CD14-positive monocyte (primary cell): ENCODE measurements around the gene FGFRL1. TPM values are rescaled to one million over a fixed set of nuclear protein-coding genes. Genes with fewer than 3 reads are reported as not detected.

ENCODE experiments used
- DNase-seq, 3 donors: peaks; one replicate each; pipeline ENCODE4 v3.0.0-alpha.2; 2011 to 2022
- H2AFZ ChIP-seq: 2 replicates; pipeline ENCODE4 v1.6.0; 2012; ENCODE audit warnings: mild to moderate bottlenecking, low read depth, low read length, inconsistent platforms; ENCODE audit not compliant: insufficient read depth, poor library complexity, severe bottlenecking
- H3K27ac ChIP-seq, 2 donors: 1 replicate in 1 of 2; 2 replicates in 1 of 2; pipeline ENCODE4 v1.5.1; 2012 to 2013; ENCODE audit warnings: low read length in 2 of 2, control low read depth in 1 of 2, inconsistent platforms in 1 of 2, low read depth in 1 of 2, mild to moderate bottlenecking in 1 of 2
- H3K27me3 ChIP-seq, 2 donors: one replicate each; pipeline versions ENCODE4 v1.6.0 to v1.6.1; 2011 to 2013; ENCODE audit warnings: low read length in 2 of 2; ENCODE audit not compliant: control insufficient read depth in 2 of 2, insufficient read depth in 2 of 2
- H3K36me3 ChIP-seq, 2 donors: replicated peaks in 1 of 2; 1 replicate in 1 of 2; 2 replicates in 1 of 2; pipeline versions ENCODE4 v1.5.1 to v1.6.1; 2012 to 2013; ENCODE audit warnings: low read length in 2 of 2, control low read depth in 1 of 2, inconsistent platforms in 1 of 2, mild to moderate bottlenecking in 1 of 2; ENCODE audit not compliant: insufficient read depth in 2 of 2, control insufficient read depth in 1 of 2
- H3K4me1 ChIP-seq, 2 donors: 1 replicate in 1 of 2; 2 replicates in 1 of 2; pipeline versions ENCODE4 v1.5.1 to v1.6.1; 2012 to 2013; ENCODE audit warnings: low read length in 2 of 2, control low read depth in 1 of 2, inconsistent platforms in 1 of 2, mild to moderate bottlenecking in 1 of 2, moderate library complexity in 1 of 2; ENCODE audit not compliant: insufficient read depth in 2 of 2, control insufficient read depth in 1 of 2
- H3K4me2 ChIP-seq: replicated peaks from 2 replicates; pipeline ENCODE3; 2012; ENCODE audit warnings: low read length, moderate library complexity, mild to moderate bottlenecking; ENCODE audit not compliant: poor library complexity, severe bottlenecking; ENCODE audit errors: extremely low read depth
- H3K4me3 ChIP-seq, 3 experiments: fragments of 200-600 bp in 1 of 3; sonication (generic) in 1 of 3; replicated peaks in 1 of 3; 1 replicate in 2 of 3; 2 replicates in 1 of 3; pipeline ENCODE4 v1.5.1; 2011 to 2013; ENCODE audit warnings: low read length in 3 of 3, mild to moderate bottlenecking in 3 of 3, control low read depth in 2 of 3, low read depth in 2 of 3, inconsistent platforms in 1 of 3, moderate library complexity in 1 of 3
- H3K79me2 ChIP-seq: 2 replicates; pipeline ENCODE4 v1.6.0; 2012; ENCODE audit warnings: mild to moderate bottlenecking, control low read depth, inconsistent platforms, low read length, moderate library complexity; ENCODE audit not compliant: insufficient read depth
- H3K9ac ChIP-seq: 2 replicates; pipeline ENCODE4 v1.6.0; 2017; ENCODE audit warnings: low read length, mild to moderate bottlenecking; ENCODE audit not compliant: insufficient read depth, poor library complexity, severe bottlenecking
- H3K9me3 ChIP-seq, 2 donors: replicated peaks in 1 of 2; 1 replicate in 1 of 2; 2 replicates in 1 of 2; pipeline versions ENCODE4 v1.5.1 to v1.6.1; 2012 to 2013; ENCODE audit warnings: low read length in 2 of 2, control low read depth in 1 of 2; ENCODE audit not compliant: control insufficient read depth in 1 of 2, insufficient read depth in 1 of 2
- H4K20me1 ChIP-seq: 2 replicates; pipeline ENCODE4 v1.6.0; 2012; ENCODE audit warnings: mild to moderate bottlenecking, low read length, control low read depth, moderate library complexity; ENCODE audit not compliant: insufficient read depth
- H3K27ac Mint-ChIP-seq, 7 donors: one replicate each; pipeline ENCODE4 v1.8.0; 2020; ENCODE audit warnings: mild to moderate bottlenecking in 7 of 7, mixed read lengths in 7 of 7, moderate library complexity in 6 of 7, inconsistent platforms in 2 of 7
- H3K27me3 Mint-ChIP-seq, 3 donors: one replicate each; pipeline ENCODE4 v1.8.0; 2021 to 2022; ENCODE audit warnings: low read depth in 3 of 3, mild to moderate bottlenecking in 3 of 3, mixed read lengths in 3 of 3, moderate library complexity in 3 of 3, inconsistent platforms in 1 of 3
- H3K36me3 Mint-ChIP-seq, 2 donors: one replicate each; pipeline ENCODE4 v1.8.0; 2020; ENCODE audit warnings: mixed read lengths in 2 of 2, inconsistent platforms in 1 of 2, mild to moderate bottlenecking in 1 of 2
- H3K4me1 Mint-ChIP-seq: one replicate; pipeline ENCODE4 v1.8.0; 2020; ENCODE audit warnings: mild to moderate bottlenecking, mixed read lengths
- H3K4me3 Mint-ChIP-seq, 2 donors: one replicate each; pipeline ENCODE4 v1.8.0; 2020; ENCODE audit warnings: mild to moderate bottlenecking in 2 of 2, mixed read lengths in 2 of 2, moderate library complexity in 1 of 2
- H3K9me3 Mint-ChIP-seq, 7 donors: one replicate each; pipeline ENCODE4 v1.8.0; 2020 to 2022; ENCODE audit warnings: mixed read lengths in 7 of 7, mild to moderate bottlenecking in 6 of 7, moderate library complexity in 6 of 7, inconsistent platforms in 2 of 7
- WGBS: methylation state at CpG from one replicate; pipeline ENCODE4 v1.1.5; 2013; ENCODE audit warnings: missing lambda C conversion rate; ENCODE audit not compliant: insufficient coverage; 5-methylcytosine and 5-hydroxymethylcytosine counted together
- intact Hi-C, 2 donors: fragments of 100-400 bp; cut with micrococcal nuclease; formaldehyde crosslinking; loops; one replicate each; pipeline versions ENCODE4 v1.15.0 to v1.15.1; 2023
- polyA plus RNA-seq, 3 donors: library from polyadenylated mRNA; depleted of rRNA in 1 of 3; unstranded in 2 of 3; stranded (reverse) in 1 of 3; fragments of 300-500 nt in 2 of 3; fragments of >200 nt in 1 of 3; fragmentation: Illumina TruSeq in 2 of 3; gene quantifications; 1 replicate in 2 of 3; 2 replicates in 1 of 3; pipeline ENCODE4 v1.2.3, GENCODE V29; 2012 to 2021
- TF ChIP-seq, protein P1 (sequence below): fragments of 200-600 bp; IDR thresholded peaks from one replicate; pipeline ENCODE4 v1.8.0; 2022; ENCODE audit warnings: antibody characterized with exemption, mild to moderate bottlenecking

FGFRL1 gene
- polyA plus RNA-seq, 3 donors: 0.17 to 77.7 (median 0.28) TPM

DNA sequence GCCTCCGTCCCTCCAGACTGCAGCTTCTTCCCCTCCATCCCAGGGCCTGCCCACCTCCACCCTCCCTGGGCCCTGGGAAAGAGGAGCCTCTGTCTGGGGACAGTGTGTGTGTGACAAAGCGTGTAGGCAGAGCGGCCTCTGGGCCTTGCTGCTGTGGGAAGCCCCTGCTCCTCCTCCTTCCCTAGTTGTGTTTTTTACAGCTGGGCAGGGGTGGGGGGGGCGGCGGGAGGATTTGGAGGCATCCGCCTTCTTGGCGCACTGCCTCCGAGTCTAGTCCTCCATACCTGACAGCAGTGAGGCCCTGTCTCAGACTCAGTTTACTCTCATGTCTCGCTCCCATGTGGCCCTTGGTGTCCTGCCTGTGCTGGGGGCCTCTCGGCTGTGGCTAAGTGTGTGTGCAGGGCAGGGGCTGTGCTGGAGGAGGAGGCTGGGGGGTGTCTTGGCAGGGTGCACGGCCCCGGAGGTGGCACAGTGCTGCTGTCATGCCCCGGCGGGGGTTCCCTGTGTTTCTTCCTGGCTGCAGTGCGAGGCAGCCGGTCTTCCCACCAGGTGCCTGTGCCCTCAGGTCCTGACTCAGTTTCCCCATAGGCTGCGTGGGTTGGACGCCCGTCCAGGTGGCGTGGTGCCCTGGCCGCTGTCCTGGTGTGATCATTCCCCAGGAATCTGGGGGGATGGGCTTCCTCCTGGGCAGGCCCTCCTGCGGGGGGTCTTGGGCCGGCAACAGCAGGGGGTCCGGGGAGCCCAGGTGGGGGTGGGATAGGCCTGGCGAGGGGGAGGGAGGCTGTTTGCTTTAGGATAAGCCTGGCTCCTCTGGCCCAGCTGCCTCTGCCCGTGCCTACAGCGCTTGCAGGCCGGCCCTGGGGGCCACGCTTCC, 7.0 kb downstream of the FGFRL1 start:
- Mint-ChIP-seq H3K27me3 (peaks cover 0 to 3% (median 1%) of the 10 kb centered on the region in 3 donors), H3K4me3 (no peak overlapping the region), H3K4me1 (peaks cover 7% of the 10 kb centered on the region), H3K27ac (no peak overlapping the region), H3K36me3 (no peaks in the 10 kb centered on the region), H3K9me3 (no peaks in the 10 kb centered on the region)
- WGBS: 98% methylated on average over 21 of the region's 29 CpGs
- DNase-seq: no peak
- intact Hi-C loops: no loop called here
- Histone ChIP-seq H4K20me1 (no peaks in the 10 kb centered on the region), H3K27ac (no peak overlapping the region), H3K27me3 (no peaks in the 10 kb centered on the region), H2AFZ (no peak overlapping the region), H3K4me3 (no peak overlapping the region), H3K9me3 (no peaks in the 10 kb centered on the region), H3K4me1 (peaks cover 0 to 13% of the 10 kb centered on the region in 2 donors), H3K9ac (no peak overlapping the region), H3K36me3 (no peaks in the 10 kb centered on the region), H3K79me2 (no peaks in the 10 kb centered on the region), H3K4me2 (no peak overlapping the region)
- TF ChIP-seq, protein P1, sequence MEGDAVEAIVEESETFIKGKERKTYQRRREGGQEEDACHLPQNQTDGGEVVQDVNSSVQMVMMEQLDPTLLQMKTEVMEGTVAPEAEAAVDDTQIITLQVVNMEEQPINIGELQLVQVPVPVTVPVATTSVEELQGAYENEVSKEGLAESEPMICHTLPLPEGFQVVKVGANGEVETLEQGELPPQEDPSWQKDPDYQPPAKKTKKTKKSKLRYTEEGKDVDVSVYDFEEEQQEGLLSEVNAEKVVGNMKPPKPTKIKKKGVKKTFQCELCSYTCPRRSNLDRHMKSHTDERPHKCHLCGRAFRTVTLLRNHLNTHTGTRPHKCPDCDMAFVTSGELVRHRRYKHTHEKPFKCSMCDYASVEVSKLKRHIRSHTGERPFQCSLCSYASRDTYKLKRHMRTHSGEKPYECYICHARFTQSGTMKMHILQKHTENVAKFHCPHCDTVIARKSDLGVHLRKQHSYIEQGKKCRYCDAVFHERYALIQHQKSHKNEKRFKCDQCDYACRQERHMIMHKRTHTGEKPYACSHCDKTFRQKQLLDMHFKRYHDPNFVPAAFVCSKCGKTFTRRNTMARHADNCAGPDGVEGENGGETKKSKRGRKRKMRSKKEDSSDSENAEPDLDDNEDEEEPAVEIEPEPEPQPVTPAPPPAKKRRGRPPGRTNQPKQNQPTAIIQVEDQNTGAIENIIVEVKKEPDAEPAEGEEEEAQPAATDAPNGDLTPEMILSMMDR: no peak

DNA sequence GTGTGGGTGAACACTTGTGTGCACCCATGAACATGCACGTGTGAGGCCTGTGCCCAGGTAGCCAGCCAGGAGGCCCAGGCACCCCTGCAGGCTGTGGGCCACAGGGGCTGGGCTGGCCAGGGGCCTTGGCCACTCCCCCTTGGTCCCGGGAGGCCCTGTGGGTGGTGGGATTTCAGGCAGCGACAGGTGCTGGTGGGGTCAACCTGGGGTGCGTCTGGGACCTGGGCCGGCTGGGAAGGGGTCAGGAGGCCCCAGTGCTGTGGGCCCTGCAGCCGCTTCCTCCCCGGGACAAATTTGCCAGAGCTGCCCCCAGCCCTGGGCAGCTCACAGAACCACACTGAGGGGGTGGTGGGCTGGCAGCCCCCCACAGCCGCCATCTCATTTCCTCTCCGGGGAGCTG, 7.9 kb downstream of the FGFRL1 start:
- DNase-seq: no peak
- Mint-ChIP-seq H3K27me3 (peaks cover 0 to 3% (median 1%) of the 10 kb centered on the region in 3 donors), H3K27ac (no peak overlapping the region), H3K4me1 (peaks cover 2% of the 10 kb centered on the region), H3K4me3 (no peak overlapping the region), H3K36me3 (peaks cover 0 to 2% of the 10 kb centered on the region in 2 donors), H3K9me3 (peaks cover 0 to 3% (median 0%) of the 10 kb centered on the region in 7 donors)
- Histone ChIP-seq H2AFZ (no peak overlapping the region), H3K9me3 (no peaks in the 10 kb centered on the region), H3K4me3 (no peak overlapping the region), H3K27ac (no peak overlapping the region), H3K9ac (no peak overlapping the region), H3K4me2 (no peak overlapping the region), H3K27me3 (no peaks in the 10 kb centered on the region), H4K20me1 (no peaks in the 10 kb centered on the region), H3K79me2 (no peaks in the 10 kb centered on the region), H3K36me3 (no peaks in the 10 kb centered on the region), H3K4me1 (peaks cover 0 to 7% of the 10 kb centered on the region in 2 donors)
- intact Hi-C loops: no loop called here
- TF ChIP-seq, protein P1: no peak
- 83% methylated on average over 3 of the region's 9 CpGs for WGBS
